Measurements from ENCODE around the gene HDAC2.

Gene HDAC2

GRCh38 chr6:113978084-113978675 is 7.2 kb upstream of the HDAC2 start:
- no peaks in the 10 kb centered on the region for H3K36me3 ChIP-seq (replicated peaks; ENCODE audit: insufficient read depth, low read length)
- no peak overlapping the region for H3K4me3 ChIP-seq (ENCODE audit: low read length)
- H3K9ac ChIP-seq (ENCODE audit: low read length), result no peak overlapping the region
- H3K9me3 ChIP-seq (replicated peaks; ENCODE audit: insufficient read depth, low read length), result no peaks in the 10 kb centered on the region
- H3K27ac ChIP-seq (ENCODE audit: low read length), result no peak overlapping the region
- no peak overlapping the region for H3K4me2 ChIP-seq (ENCODE audit: low read depth, low read length)
- H3K9me2 ChIP-seq (replicated peaks; ENCODE audit: insufficient read depth, low read length), result no peaks in the 10 kb centered on the region
- no peaks in the 10 kb centered on the region for H3K27me3 ChIP-seq (replicated peaks; ENCODE audit: insufficient read depth, low read length)
- no peaks in the 10 kb centered on the region for H3F3A ChIP-seq (ENCODE audit: insufficient read depth, low read length)
- DNase-seq, result no peak
- H3K4me1 ChIP-seq (ENCODE audit: low read length), result peaks cover 3% of the 10 kb centered on the region; the same call in 1 of the 2 replicates
- H2AFZ ChIP-seq (ENCODE audit: low read length), result no peak overlapping the region
- no peaks in the 10 kb centered on the region for H3K79me2 ChIP-seq (ENCODE audit: low read length)
- no peaks in the 10 kb centered on the region for H4K20me1 ChIP-seq (ENCODE audit: insufficient read depth, low read length)
- no peak for TF ChIP-seq CTCF (IDR thresholded peaks at IDR 0.05; ENCODE audit: low read length)
- no peak for TF ChIP-seq EZH2 (optimal IDR thresholded peaks at IDR 0.05; ENCODE audit: low read depth, low read length)
- TF ChIP-seq EZH2phosphoT487 (IDR thresholded peaks at IDR 0.05; ENCODE audit: low read length), result no peak

DNA sequence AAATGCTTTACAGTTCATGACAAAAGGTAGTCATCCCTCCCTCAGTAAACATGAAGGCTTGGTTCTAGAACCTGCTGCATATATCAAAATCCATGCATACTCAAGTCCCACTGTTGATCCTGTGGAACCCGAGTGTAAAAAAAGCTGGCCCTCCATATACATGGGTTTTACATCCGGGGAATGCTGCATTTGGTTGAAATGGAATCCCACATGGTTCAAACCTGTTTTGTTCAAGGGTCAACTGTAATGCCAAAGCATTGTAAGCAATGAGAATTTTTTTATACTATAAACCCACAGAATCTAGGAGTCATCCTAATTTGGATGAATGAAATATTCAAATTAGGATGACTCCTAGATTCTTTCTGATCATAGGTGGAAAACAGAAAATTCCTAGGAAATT is 5.9 kb upstream of the HDAC2 start:
- no peaks in the 10 kb centered on the region for H3K27me3 ChIP-seq (replicated peaks; ENCODE audit: insufficient read depth, low read length)
- no peak overlapping the region for H3K4me2 ChIP-seq (ENCODE audit: low read depth, low read length)
- no peak overlapping the region for H3K9ac ChIP-seq (ENCODE audit: low read length)
- H3K4me3 ChIP-seq (ENCODE audit: low read length), result no peak overlapping the region
- no peaks in the 10 kb centered on the region for H4K20me1 ChIP-seq (ENCODE audit: insufficient read depth, low read length)
- H3K9me2 ChIP-seq (replicated peaks; ENCODE audit: insufficient read depth, low read length), result no peaks in the 10 kb centered on the region
- H3K36me3 ChIP-seq (replicated peaks; ENCODE audit: insufficient read depth, low read length), result no peaks in the 10 kb centered on the region
- H3K79me2 ChIP-seq (ENCODE audit: low read length), result no peaks in the 10 kb centered on the region
- H2AFZ ChIP-seq (ENCODE audit: low read length), result no peak overlapping the region
- no peaks in the 10 kb centered on the region for H3K9me3 ChIP-seq (replicated peaks; ENCODE audit: insufficient read depth, low read length)
- H3K27ac ChIP-seq (ENCODE audit: low read length), result no peak overlapping the region
- TF ChIP-seq EZH2phosphoT487 (IDR thresholded peaks at IDR 0.05; ENCODE audit: low read length), result no peak
- no peak for TF ChIP-seq CTCF (IDR thresholded peaks at IDR 0.05; ENCODE audit: low read length)
- no peak for TF ChIP-seq EZH2 (optimal IDR thresholded peaks at IDR 0.05; ENCODE audit: low read depth, low read length)
- no peak for DNase-seq
- H3F3A ChIP-seq (ENCODE audit: insufficient read depth, low read length), result no peaks in the 10 kb centered on the region
- H3K4me1 ChIP-seq (ENCODE audit: low read length), result peaks cover 4% of the 10 kb centered on the region; the same call in 1 of the 2 replicates

GRCh38 chr6:113971741-113972140 is 793 bp upstream of the HDAC2 start:
- H3K27ac ChIP-seq (ENCODE audit: low read length), result no peak overlapping the region
- TF ChIP-seq CTCF (IDR thresholded peaks at IDR 0.05; ENCODE audit: low read length) (no peak), EZH2phosphoT487 (IDR thresholded peaks at IDR 0.05; ENCODE audit: low read length) (no peak), EZH2 (optimal IDR thresholded peaks at IDR 0.05; ENCODE audit: low read depth, low read length) (no peak)
- H3K9ac ChIP-seq (ENCODE audit: low read length), result peak overlapping the region; percentile 96; the same call in 1 of the 2 replicates
- no peaks in the 10 kb centered on the region for H3K9me2 ChIP-seq (replicated peaks; ENCODE audit: insufficient read depth, low read length)
- H3K27me3 ChIP-seq (replicated peaks; ENCODE audit: insufficient read depth, low read length), result no peaks in the 10 kb centered on the region
- H3K4me1 ChIP-seq (ENCODE audit: low read length), result peaks cover 15% of the 10 kb centered on the region
- H3K9me3 ChIP-seq (replicated peaks; ENCODE audit: insufficient read depth, low read length), result no peaks in the 10 kb centered on the region
- H3F3A ChIP-seq (ENCODE audit: insufficient read depth, low read length), result no peaks in the 10 kb centered on the region
- peak overlapping the region; percentile 99; the same call in 1 of the 2 replicates for H3K4me3 ChIP-seq (ENCODE audit: low read length)
- no peaks in the 10 kb centered on the region for H3K36me3 ChIP-seq (replicated peaks; ENCODE audit: insufficient read depth, low read length)
- peaks cover 33% of the 10 kb centered on the region for H4K20me1 ChIP-seq (ENCODE audit: insufficient read depth, low read length)
- peak overlapping the region; percentile 96 for H3K4me2 ChIP-seq (ENCODE audit: low read depth, low read length)
- DNase-seq, result no peak
- H3K79me2 ChIP-seq (ENCODE audit: low read length), result peaks cover 43% of the 10 kb centered on the region
- peak overlapping the region; percentile 97; the same call in 1 of the 2 replicates for H2AFZ ChIP-seq (ENCODE audit: low read length)

All from MM.1S (cell line).